B cell (primary cell): ENCODE data around the gene SDCCAG8. TPM values are rescaled to one million over a fixed set of nuclear protein-coding genes. Genes with fewer than 3 reads are reported as not detected.

Source experiments
- ATAC-seq: fragments of 200-7000 bp; cut with Tn5 transposase; one replicate; pipeline ENCODE4 v1.10.0; 2021; ENCODE audit warnings: low read depth, mild to moderate bottlenecking, moderate number of reproducible peaks, moderate library complexity
- CTCF ChIA-PET: fragments of 350-600 bp; sonication (Branson Sonifier 250); formaldehyde crosslinking; loops from one replicate; lab custom pipeline; 2021; ENCODE audit warnings: antibody characterized with exemption, inconsistent platforms; lab: Charles Lee
- POLR2A ChIA-PET: fragments of 350-600 bp; sonication (Branson Sonifier 250); formaldehyde crosslinking; loops from one replicate; lab custom pipeline; 2021; ENCODE audit warnings: antibody characterized with exemption; lab: Charles Lee
- DNase-seq: peaks from one replicate; pipeline ENCODE4 v3.0.0; 2013
- H2AFZ ChIP-seq: 2 replicates; pipeline ENCODE4 v1.6.1; 2012; ENCODE audit warnings: mild to moderate bottlenecking, low read depth, low read length; ENCODE audit not compliant: insufficient read depth, poor library complexity, severe bottlenecking
- H3K27ac ChIP-seq, 2 donors: 1 replicate in 1 of 2; 2 replicates in 1 of 2; pipeline ENCODE4 v1.5.1; 2012 to 2013; ENCODE audit warnings: low read length in 2 of 2, mild to moderate bottlenecking in 2 of 2, moderate library complexity in 1 of 2
- H3K27me3 ChIP-seq, 4 experiments: fragments of 200-600 bp in 1 of 4; sonication (generic) in 1 of 4; replicated peaks in 1 of 4; 1 replicate in 2 of 4; 2 replicates in 2 of 4; pipeline versions ENCODE4 v1.6.1 to v1.7.0; 2013 to 2016; ENCODE audit warnings: low read length in 3 of 4, mild to moderate bottlenecking in 2 of 4, mixed read lengths in 1 of 4, moderate library complexity in 1 of 4; ENCODE audit not compliant: insufficient read depth in 4 of 4, control insufficient read depth in 3 of 4; ENCODE audit errors: control extremely low read depth in 1 of 4
- H3K36me3 ChIP-seq, 2 experiments: replicated peaks in 1 of 2; 1 replicate in 1 of 2; 2 replicates in 1 of 2; pipeline versions ENCODE4 v1.6.1 to v1.7.1; 2013; ENCODE audit warnings: low read length in 1 of 2; ENCODE audit not compliant: insufficient read depth in 2 of 2, control insufficient read depth in 1 of 2; ENCODE audit errors: control extremely low read depth in 1 of 2, extremely low read depth in 1 of 2
- H3K4me1 ChIP-seq, 2 donors: fragments of 200-600 bp in 1 of 2; sonication (generic) in 1 of 2; 1 replicate in 1 of 2; 2 replicates in 1 of 2; pipeline versions ENCODE4 v1.5.1 to v1.6.1; 2013 to 2017; ENCODE audit warnings: low read length in 2 of 2; ENCODE audit not compliant: control insufficient read depth in 2 of 2, insufficient read depth in 2 of 2
- H3K4me2 ChIP-seq: replicated peaks from 2 replicates; pipeline ENCODE3; 2012; ENCODE audit warnings: mild to moderate bottlenecking, low read depth, low read length; ENCODE audit not compliant: poor library complexity, severe bottlenecking
- H3K4me3 ChIP-seq, 5 experiments: fragments of 200-600 bp in 1 of 5; sonication (generic) in 1 of 5; 1 replicate in 3 of 5; 2 replicates in 2 of 5; pipeline versions ENCODE4 v1.5.1 to v1.7.0; 2011 to 2016; ENCODE audit warnings: low read length in 4 of 5, mild to moderate bottlenecking in 4 of 5, low read depth in 2 of 5, control low read depth in 1 of 5, moderate library complexity in 1 of 5; ENCODE audit not compliant: insufficient read depth in 1 of 5; ENCODE audit errors: control extremely low read depth in 1 of 5, extremely low read depth in 1 of 5
- H3K79me2 ChIP-seq: fragments of 200-600 bp; sonication (generic); one replicate; pipeline ENCODE4 v1.6.0; 2016; ENCODE audit warnings: low read length; ENCODE audit not compliant: control insufficient read depth, insufficient read depth
- H3K9ac ChIP-seq: fragments of 200-600 bp; sonication (generic); 2 replicates; pipeline ENCODE4 v1.6.1; 2017; ENCODE audit warnings: mild to moderate bottlenecking, low read length, moderate library complexity
- H3K9me3 ChIP-seq, 3 donors: one replicate each; pipeline versions ENCODE4 v1.6.1 to v1.7.1; 2013; ENCODE audit warnings: low read length in 2 of 3; ENCODE audit not compliant: control insufficient read depth in 2 of 3, insufficient read depth in 1 of 3; ENCODE audit errors: control extremely low read depth in 1 of 3
- H4K20me1 ChIP-seq: 2 replicates; pipeline ENCODE4 v1.6.0; 2012; ENCODE audit warnings: mild to moderate bottlenecking, low read length; ENCODE audit not compliant: insufficient read depth, control insufficient read depth, poor library complexity, severe bottlenecking
- H3K27ac Mint-ChIP-seq: one replicate; pipeline ENCODE4 v1.8.0; 2021; ENCODE audit warnings: mixed read lengths
- H3K27me3 Mint-ChIP-seq: one replicate; pipeline ENCODE4 v1.8.0; 2021; ENCODE audit warnings: mixed read lengths
- H3K4me1 Mint-ChIP-seq: one replicate; pipeline ENCODE4 v1.8.0; 2021; ENCODE audit warnings: mixed read lengths
- H3K4me3 Mint-ChIP-seq: one replicate; pipeline ENCODE4 v1.8.0; 2021; ENCODE audit warnings: mixed read lengths
- H3K9me3 Mint-ChIP-seq: one replicate; pipeline ENCODE4 v1.8.0; 2022; ENCODE audit warnings: mixed read lengths; ENCODE audit not compliant: insufficient read depth
- CTCF ChIP-seq: fragments of 200-600 bp; IDR thresholded peaks from one replicate; pipeline ENCODE4 v1.8.0; 2022; ENCODE audit warnings: antibody characterized with exemption, mild to moderate bottlenecking
- EZH2 ChIP-seq: IDR thresholded peaks from 2 replicates; pipeline ENCODE4 v1.6.1; 2012; ENCODE audit warnings: borderline replicate concordance, low read depth, mild to moderate bottlenecking, moderate library complexity, low read length; ENCODE audit not compliant: insufficient read depth, poor library complexity, severe bottlenecking
- WGBS: methylation state at CpG from one replicate; pipeline ENCODE4 v1.1.5; 2013; ENCODE audit warnings: missing lambda C conversion rate; ENCODE audit not compliant: insufficient coverage; 5-methylcytosine and 5-hydroxymethylcytosine counted together
- intact Hi-C: fragments of 100-400 bp; cut with micrococcal nuclease; formaldehyde crosslinking; loops from one replicate; pipeline ENCODE4 v1.10.0; 2022
- polyA plus RNA-seq: library from polyadenylated mRNA; depleted of rRNA; stranded (reverse); fragments of >200 nt; gene quantifications from 2 replicates; pipeline ENCODE4 v1.2.3, GENCODE V29; 2012
- total RNA-seq, 2 donors: library from RNA; stranded (reverse); fragments of 120-200 nt in 1 of 2; gene quantifications; 1 replicate in 1 of 2; 2 replicates in 1 of 2; pipeline versions ENCODE4 v1.2.3 to v1.2.4, GENCODE V29; 2013 to 2022

SDCCAG8 gene
- total and polyA plus RNA-seq, 2 donors (not counting 1 experiment from before 2014, with no cell fraction given), result 37.1 to 60.7 TPM

- peak; percentile 74 for DNase-seq
- H3K4me3 Mint-ChIP-seq, result peak overlapping the region; percentile 52
Observed at GRCh38 chr1:243287652-243288051, 31.8 kb downstream of the SDCCAG8 start.

More at GRCh38 chr1:243287652-243288051, 31.8 kb downstream of the SDCCAG8 start:
- Mint-ChIP-seq H3K27ac (peak overlapping the region; percentile 90), H3K27me3 (no peaks in the 10 kb centered on the region), H3K4me1 (peaks cover 51% of the 10 kb centered on the region), H3K9me3 (peaks cover 2% of the 10 kb centered on the region)
- H3K4me3 ChIP-seq, result no peak overlapping the region
- intact Hi-C loops, result loop anchor here (1.0 to 2.0 kb wide), 3 partner anchors 19 to 32 kb away; partner anchors contain the start of gene CEP170
- no CpG with 5 or more reads among the region's 1 CpG for WGBS
- H3K27ac ChIP-seq, result peak overlapping the region; percentile 71 to 86
- H4K20me1 ChIP-seq, result no peaks in the 10 kb centered on the region
- H3K4me2 ChIP-seq, result peak overlapping the region; percentile 46
- peak overlapping the region; percentile 1 for H3K9ac ChIP-seq
- ChIA-PET CTCF (interaction anchor here (0.6 to 1.9 kb wide), 3 partner anchors 11 to 34 kb away, joined by 3 to 6 read pairs (median 3); no protein-coding TSS in a partner anchor), POLR2A (interaction anchor here (1.4 kb wide), 1 partner anchor 32 kb away, joined by 5 read pairs; the partner anchor contains the start of genes CEP170 and SDCCAG8)
- ATAC-seq, result peak; percentile 91
- peaks cover 15% of the 10 kb centered on the region for H3K79me2 ChIP-seq
- H2AFZ ChIP-seq, result no peak overlapping the region
- TF ChIP-seq EZH2, result no peak
- no peak for TF ChIP-seq CTCF
- peaks cover 0 to 4% (median 0%) of the 10 kb centered on the region in 3 donors for H3K9me3 ChIP-seq
- peaks cover 0 to 2% of the 10 kb centered on the region in 2 experiments for H3K36me3 ChIP-seq
- peaks cover 27 to 31% of the 10 kb centered on the region in 2 donors for H3K4me1 ChIP-seq
- H3K27me3 ChIP-seq, result no peaks in the 10 kb centered on the region
